ENCODE results near the gene DIP2C. TPM values are rescaled to one million over a fixed set of nuclear protein-coding genes. Genes with fewer than 3 reads are reported as not detected.

The DIP2C gene
- polyA plus RNA-seq, 1 of the 3 experiments (the other 2 are of a cell fraction): 8.7 TPM

GRCh38 chr10:501596-501995 lies 187.9 kb downstream of the DIP2C start:
- H4K20me1 ChIP-seq (ENCODE audit: insufficient read depth): peaks cover 86% of the 10 kb centered on the region
- no peaks in the 10 kb centered on the region for H3K9me2 ChIP-seq
- DNase-seq: no peak
- ChIA-PET POLR2A (no interaction called here), CTCF (interaction anchor here (1.3 to 1.5 kb wide), 2 partner anchors 9 to 10 kb away, joined by 4 to 6 read pairs; no protein-coding TSS in a partner anchor)
- H3K27me3 ChIP-seq (ENCODE audit: insufficient read depth): no peaks in the 10 kb centered on the region
- 93% methylated on average over 8 of the region's 8 CpGs for WGBS (ENCODE audit: low lambda C conversion rate)
- H3K36me3 ChIP-seq (replicated peaks in 1 of 2; ENCODE audit: control insufficient read depth in 1 of 2, insufficient read depth in 2 of 2, low read length in 1 of 2): peaks cover 0 to 3% of the 10 kb centered on the region in 2 experiments
- H3K79me2 ChIP-seq (ENCODE audit: insufficient read depth): peaks cover 41% of the 10 kb centered on the region
- no peak overlapping the region for H3K4me2 ChIP-seq
- no peak overlapping the region for H3K27ac ChIP-seq (ENCODE audit: low read depth in 2 of 2, low read length in 1 of 2)
- TF ChIP-seq ZBTB33 (IDR thresholded peaks at IDR 0.05; ENCODE audit: borderline replicate concordance, low read depth) (no peak), POLR2AphosphoS5 (IDR thresholded peaks at IDR 0.05; ENCODE audit: low read depth, low read length) (no peak), RAD21 (IDR thresholded peaks at IDR 0.05; ENCODE audit: low read length) (no peak)
- TF ChIP-seq, protein P1, sequence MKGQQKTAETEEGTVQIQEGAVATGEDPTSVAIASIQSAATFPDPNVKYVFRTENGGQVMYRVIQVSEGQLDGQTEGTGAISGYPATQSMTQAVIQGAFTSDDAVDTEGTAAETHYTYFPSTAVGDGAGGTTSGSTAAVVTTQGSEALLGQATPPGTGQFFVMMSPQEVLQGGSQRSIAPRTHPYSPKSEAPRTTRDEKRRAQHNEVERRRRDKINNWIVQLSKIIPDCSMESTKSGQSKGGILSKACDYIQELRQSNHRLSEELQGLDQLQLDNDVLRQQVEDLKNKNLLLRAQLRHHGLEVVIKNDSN (IDR thresholded peaks at IDR 0.05; ENCODE audit: borderline replicate concordance, low read depth): no peak
- TF ChIP-seq, protein P2, sequence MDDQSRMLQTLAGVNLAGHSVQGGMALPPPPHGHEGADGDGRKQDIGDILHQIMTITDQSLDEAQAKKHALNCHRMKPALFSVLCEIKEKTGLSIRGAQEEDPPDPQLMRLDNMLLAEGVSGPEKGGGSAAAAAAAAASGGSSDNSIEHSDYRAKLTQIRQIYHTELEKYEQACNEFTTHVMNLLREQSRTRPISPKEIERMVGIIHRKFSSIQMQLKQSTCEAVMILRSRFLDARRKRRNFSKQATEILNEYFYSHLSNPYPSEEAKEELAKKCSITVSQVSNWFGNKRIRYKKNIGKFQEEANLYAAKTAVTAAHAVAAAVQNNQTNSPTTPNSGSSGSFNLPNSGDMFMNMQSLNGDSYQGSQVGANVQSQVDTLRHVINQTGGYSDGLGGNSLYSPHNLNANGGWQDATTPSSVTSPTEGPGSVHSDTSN (IDR thresholded peaks at IDR 0.05): no peak
- H3F3A ChIP-seq (replicated peaks; ENCODE audit: insufficient read depth): peaks cover 5% of the 10 kb centered on the region
- H2AFZ ChIP-seq (ENCODE audit: low read depth): no peak overlapping the region
- no peaks in the 10 kb centered on the region for H3K9me3 ChIP-seq
- peaks cover 8 to 11% of the 10 kb centered on the region in 2 experiments; a peak in 3 of 4 replicates for H3K4me1 ChIP-seq (ENCODE audit: control insufficient read depth in 1 of 2, insufficient read depth in 2 of 2, low read depth in 1 of 2, low read length in 1 of 2)
- H3K4me3 ChIP-seq (ENCODE audit: low read depth in 2 of 2, low read length in 1 of 2): no peak overlapping the region
- H3K9ac ChIP-seq: no peak overlapping the region

DNA sequence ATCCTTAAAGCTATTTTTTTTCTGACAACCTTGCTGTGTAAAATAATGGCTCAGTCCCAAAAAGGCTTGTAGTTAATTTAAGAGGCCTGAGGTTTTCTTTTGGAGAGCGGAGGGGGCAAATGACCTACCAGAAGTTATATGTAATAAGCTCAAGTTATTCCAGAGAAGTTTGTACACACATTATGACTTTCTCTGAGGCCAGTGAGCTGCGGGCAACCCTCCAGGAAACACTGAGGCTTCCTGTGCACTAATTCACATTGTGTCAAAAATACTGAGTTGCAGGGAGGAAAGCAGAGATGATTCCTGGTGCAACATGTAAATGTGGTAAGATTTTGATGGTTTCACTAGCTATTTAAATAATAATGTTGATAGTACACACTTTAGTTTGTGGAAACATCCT lies 188.6 kb downstream of the DIP2C start:
- ChIA-PET POLR2A (no interaction called here), CTCF (interaction anchor here (0.8 to 1.6 kb wide), 4 partner anchors 10 to 288 kb away, joined by 3 to 5 read pairs (median 3); no protein-coding TSS in a partner anchor)
- peaks cover 5% of the 10 kb centered on the region for H3F3A ChIP-seq (replicated peaks; ENCODE audit: insufficient read depth)
- peaks cover 0 to 3% of the 10 kb centered on the region in 2 experiments for H3K36me3 ChIP-seq (replicated peaks in 1 of 2; ENCODE audit: control insufficient read depth in 1 of 2, insufficient read depth in 2 of 2, low read length in 1 of 2)
- TF ChIP-seq MAX (IDR thresholded peaks at IDR 0.05; ENCODE audit: low read depth): no peak
- TF ChIP-seq MXI1 (IDR thresholded peaks at IDR 0.05; ENCODE audit: low read depth, low read length): no peak
- TF ChIP-seq FOXM1 (IDR thresholded peaks at IDR 0.05; ENCODE audit: low read depth): no peak
- TF ChIP-seq RXRA (IDR thresholded peaks at IDR 0.05; ENCODE audit: borderline replicate concordance, low read depth): no peak
- TF ChIP-seq TEAD4 (IDR thresholded peaks at IDR 0.05; ENCODE audit: borderline replicate concordance, insufficient read depth): no peak
- no peak for TF ChIP-seq RFX5 (IDR thresholded peaks at IDR 0.05; ENCODE audit: low read length)
- no peak for TF ChIP-seq RAD21 (IDR thresholded peaks at IDR 0.05; ENCODE audit: low read length)
- TF ChIP-seq CHD2 (IDR thresholded peaks at IDR 0.05; ENCODE audit: low read length, partially characterized antibody): no peak
- TF ChIP-seq NFIC (IDR thresholded peaks at IDR 0.05; ENCODE audit: borderline replicate concordance): no peak
- TF ChIP-seq ZBTB33 (IDR thresholded peaks at IDR 0.05; ENCODE audit: borderline replicate concordance, low read depth): no peak
- no peak for TF ChIP-seq EP300 (IDR thresholded peaks at IDR 0.05; ENCODE audit: borderline replicate concordance in 1 of 2, low read depth in 1 of 2, low read length in 1 of 2)
- TF ChIP-seq FOXJ3 (CRISPR knock-in tag; IDR thresholded peaks at IDR 0.05): no peak
- TF ChIP-seq, protein P3, sequence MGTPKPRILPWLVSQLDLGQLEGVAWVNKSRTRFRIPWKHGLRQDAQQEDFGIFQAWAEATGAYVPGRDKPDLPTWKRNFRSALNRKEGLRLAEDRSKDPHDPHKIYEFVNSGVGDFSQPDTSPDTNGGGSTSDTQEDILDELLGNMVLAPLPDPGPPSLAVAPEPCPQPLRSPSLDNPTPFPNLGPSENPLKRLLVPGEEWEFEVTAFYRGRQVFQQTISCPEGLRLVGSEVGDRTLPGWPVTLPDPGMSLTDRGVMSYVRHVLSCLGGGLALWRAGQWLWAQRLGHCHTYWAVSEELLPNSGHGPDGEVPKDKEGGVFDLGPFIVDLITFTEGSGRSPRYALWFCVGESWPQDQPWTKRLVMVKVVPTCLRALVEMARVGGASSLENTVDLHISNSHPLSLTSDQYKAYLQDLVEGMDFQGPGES (IDR thresholded peaks at IDR 0.05; ENCODE audit: low read depth, low read length): no peak
- H3K9ac ChIP-seq: no peak overlapping the region
- H3K79me2 ChIP-seq (ENCODE audit: insufficient read depth): peaks cover 38% of the 10 kb centered on the region
- H3K4me3 ChIP-seq (ENCODE audit: low read depth in 2 of 2, low read length in 1 of 2): no peak overlapping the region
- peak overlapping the region; percentile 23; the same call in 1 of the 2 replicates for H3K4me2 ChIP-seq
- 63% methylated on average over 2 of the region's 2 CpGs for WGBS (ENCODE audit: low lambda C conversion rate)
- H3K27ac ChIP-seq (ENCODE audit: low read depth in 2 of 2, low read length in 1 of 2): no peak overlapping the region
- H3K27me3 ChIP-seq (ENCODE audit: insufficient read depth): no peaks in the 10 kb centered on the region
- no peak overlapping the region for H2AFZ ChIP-seq (ENCODE audit: low read depth)
- H3K9me3 ChIP-seq: no peaks in the 10 kb centered on the region
- no peak for DNase-seq
- H4K20me1 ChIP-seq (ENCODE audit: insufficient read depth): peaks cover 86% of the 10 kb centered on the region
- no peaks in the 10 kb centered on the region for H3K9me2 ChIP-seq
- H3K4me1 ChIP-seq (ENCODE audit: control insufficient read depth in 1 of 2, insufficient read depth in 2 of 2, low read depth in 1 of 2, low read length in 1 of 2): peaks cover 8 to 11% of the 10 kb centered on the region in 2 experiments; a peak in 3 of 4 replicates
